NCI-H2196 treated with DMSO at 0.1 percent for 48 hours (cell line): ENCODE data around the gene CD8A.
"Not testable (repeated sequence)": the region's sequence is repeated elsewhere in the genome, so short reads cannot be mapped to it uniquely, and the experiment has no call there.

Source experiments
- DNase-seq: peaks from one replicate; lab custom pipeline; 2025; ENCODE audit not compliant: unreplicated experiment; lab: John Stamatoyannopoulos, UW

The CD8A gene

DNA sequence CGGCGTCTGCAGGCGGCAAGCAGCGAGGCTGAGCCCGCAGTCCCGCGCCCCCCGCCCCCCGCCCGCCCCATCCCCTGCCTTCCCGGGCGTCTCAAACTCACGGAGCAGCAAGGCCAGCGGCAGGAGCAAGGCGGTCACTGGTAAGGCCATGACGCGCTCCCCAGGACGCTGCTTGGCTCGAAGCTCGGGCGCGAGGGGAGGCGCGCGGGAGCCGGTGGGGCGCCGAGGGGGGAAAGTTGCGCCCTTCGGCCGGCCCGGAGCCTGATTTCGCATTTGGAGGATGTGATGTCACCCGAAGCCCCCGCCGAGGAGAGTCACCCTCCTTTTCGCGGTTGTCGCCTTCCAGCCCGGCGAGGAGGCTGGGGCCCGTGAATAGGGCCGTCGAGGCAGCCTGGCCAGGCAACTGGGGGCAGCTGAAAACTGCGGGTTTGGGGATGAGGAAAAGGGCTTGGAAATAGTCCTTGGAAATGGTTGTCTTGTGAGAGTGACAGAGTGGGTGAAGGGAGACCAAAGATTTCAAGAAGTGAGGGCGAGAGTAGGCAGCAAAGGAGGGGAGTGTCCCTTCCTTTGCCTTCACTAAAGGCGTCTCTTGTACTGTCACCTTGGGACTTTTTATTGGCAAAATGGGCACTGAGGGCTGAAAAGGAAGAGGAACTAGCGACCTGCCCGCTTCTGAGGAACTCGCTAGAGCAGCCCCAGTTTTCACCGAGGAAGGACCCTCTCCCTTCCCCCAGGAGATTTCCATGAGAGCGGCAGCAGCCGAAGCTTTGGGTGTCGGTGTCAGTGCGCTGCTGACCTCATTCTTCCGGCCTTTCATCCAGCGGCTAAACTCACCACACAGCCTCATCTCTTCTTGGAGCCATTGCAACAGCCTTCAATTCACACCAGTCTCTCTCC lies at the start of gene CD8A:
Gene CD8A, minus strand, starts transcription at position 238 of the 897 bp plus-strand sequence. Its CDS starts 88 bp downstream, at position 150.
- DNase-seq: no peak

DNA sequence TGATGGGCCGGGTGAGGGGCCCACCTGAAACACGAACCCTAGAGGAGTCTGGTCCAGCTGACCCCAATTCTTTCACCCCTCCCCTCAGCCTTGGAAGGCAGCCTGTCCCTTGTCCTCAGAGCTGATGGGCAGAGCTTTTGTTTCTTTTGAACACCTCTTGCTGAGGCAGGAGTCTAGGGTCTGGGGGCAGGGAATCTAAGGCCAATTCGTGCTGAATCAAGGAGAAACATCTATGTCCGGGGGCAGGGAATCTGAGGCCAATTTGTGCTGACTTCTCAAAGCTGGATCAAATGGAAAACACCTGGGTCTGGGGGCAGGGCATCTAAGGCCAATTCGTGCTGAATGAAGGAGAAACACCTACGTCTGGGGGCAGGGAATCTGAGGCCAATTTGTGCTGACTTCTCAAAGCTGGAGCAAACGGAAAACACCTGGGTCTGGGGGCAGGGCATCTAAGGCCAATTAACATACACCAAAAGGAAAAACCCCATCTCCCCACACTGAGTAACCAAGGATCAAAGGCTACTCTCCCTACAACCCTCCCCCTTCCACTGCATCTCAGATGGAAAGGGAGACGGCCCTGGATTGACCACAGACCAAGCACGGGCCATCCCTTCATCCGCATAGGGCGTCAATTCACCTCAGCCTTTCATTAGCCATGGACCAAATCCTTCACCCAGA lies 49.3 kb upstream of the CD8A start:
- not testable (repeated sequence) for DNase-seq

DNA sequence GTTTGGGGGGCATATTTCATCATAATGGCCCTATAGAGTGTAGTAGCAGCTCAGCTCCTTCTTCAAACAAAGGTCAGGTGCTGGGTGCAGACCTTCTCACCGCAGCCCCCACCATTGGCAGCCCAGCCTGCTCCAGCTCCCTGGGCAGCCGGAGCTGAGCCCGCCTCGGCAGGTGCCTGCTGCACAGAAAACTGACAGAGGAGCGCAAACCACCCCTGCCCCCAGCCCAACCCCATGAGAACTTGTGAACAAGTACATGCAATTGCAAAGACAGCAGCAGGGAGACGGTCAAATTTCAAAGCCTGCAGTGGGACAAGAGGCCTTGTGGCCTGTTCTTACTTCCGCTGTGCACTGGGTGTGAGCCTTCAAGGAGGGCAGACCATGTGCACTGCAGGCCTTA lies 48.7 kb upstream of the CD8A start:
- DNase-seq: not testable (repeated sequence)

DNA sequence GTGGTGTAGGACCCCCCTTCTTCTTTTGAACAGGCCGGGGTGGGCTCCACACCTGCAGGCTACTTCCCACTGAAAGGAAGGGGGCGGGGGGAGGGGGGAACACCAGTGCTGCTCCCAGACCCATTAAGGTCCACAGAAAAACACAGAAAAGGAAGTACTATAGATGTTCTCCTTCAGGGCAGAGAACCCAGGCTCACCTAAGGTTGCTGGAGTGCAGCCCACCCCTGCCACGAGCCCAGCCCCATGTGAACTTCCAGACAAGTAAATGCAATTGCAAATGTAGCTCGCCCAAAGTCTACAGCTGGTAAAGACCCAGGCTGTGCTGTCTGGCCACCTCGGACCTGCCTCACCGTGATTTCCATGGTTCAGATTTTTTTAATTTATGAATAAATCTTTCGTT lies 47.0 kb upstream of the CD8A start:
- DNase-seq: not testable (repeated sequence)

DNA sequence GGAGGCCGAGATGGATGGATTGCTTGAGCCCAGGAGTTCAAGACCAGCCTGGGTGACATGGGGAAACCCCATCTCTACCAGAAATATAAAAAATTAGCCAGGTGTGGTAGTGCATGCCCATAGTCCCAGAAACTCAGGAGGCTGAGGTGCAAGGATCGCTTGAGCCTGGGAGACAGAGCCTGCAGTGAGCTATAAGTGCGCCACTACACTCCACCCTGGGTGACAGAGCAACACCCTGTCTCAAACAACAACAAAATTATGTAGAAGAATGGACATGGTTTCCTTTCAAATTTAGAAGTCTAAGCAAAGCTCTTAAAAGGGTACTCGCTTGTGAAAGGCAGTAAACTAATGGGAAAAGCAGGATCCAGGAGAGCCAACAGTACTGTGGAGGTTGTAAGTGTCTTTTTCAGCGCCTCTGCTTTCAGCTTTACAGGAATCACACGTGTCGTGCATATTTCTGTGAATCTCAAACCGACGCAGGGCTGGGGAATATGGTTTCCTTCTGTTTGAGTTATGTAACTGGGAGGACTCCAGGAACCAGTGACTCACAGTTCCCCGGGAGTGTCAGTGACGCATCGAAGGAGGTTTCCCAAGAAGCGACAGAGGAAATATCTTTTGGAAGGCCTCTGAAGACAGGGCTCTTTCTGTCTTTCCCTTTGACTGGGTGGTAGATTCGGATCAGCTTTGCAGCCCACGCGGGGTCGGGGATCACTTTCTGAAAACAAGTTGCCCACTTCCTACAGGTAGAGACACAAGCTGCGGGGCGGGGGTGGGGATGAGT lies 46.4 kb upstream of the CD8A start:
- not testable (repeated sequence) for DNase-seq

DNA sequence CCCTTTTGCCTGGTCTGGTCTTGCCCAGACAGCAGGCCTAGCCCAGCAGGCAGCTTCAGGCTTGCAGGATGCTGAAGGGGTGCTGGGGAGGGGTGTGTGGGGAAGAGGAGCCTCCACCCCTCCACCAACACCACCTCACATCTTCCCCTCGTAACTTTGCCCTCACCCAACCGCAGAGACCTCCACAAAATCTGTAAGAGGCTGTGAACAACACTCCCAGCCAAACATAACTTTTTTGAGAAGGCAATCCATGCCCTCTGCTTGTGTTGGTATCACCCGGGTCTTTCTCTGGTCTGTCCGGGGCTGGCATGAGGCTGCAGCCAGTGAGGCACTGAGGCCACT lies 44.8 kb upstream of the CD8A start:
- DNase-seq: not testable (repeated sequence)

DNA sequence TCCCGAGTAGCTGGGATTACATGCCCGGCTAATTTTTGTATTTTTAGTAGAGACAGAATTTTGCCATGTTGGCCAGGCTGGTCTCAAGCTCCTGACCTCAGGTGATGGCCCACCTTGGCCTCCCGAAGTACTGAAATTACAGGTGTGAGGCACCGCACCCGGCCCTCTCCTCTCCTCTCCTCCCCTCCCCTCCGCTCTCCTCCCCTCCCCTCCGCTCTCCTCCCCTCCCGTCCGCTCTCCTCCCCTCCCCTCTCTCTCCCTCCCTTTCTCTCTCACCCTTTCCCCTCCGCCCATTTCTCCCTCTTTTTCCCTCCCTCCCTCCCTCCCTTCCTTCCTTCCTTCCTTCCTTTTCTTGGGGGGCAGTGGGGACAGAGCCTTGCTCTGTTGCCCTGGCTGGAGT lies 42.6 kb upstream of the CD8A start:
- no peak for DNase-seq

DNA sequence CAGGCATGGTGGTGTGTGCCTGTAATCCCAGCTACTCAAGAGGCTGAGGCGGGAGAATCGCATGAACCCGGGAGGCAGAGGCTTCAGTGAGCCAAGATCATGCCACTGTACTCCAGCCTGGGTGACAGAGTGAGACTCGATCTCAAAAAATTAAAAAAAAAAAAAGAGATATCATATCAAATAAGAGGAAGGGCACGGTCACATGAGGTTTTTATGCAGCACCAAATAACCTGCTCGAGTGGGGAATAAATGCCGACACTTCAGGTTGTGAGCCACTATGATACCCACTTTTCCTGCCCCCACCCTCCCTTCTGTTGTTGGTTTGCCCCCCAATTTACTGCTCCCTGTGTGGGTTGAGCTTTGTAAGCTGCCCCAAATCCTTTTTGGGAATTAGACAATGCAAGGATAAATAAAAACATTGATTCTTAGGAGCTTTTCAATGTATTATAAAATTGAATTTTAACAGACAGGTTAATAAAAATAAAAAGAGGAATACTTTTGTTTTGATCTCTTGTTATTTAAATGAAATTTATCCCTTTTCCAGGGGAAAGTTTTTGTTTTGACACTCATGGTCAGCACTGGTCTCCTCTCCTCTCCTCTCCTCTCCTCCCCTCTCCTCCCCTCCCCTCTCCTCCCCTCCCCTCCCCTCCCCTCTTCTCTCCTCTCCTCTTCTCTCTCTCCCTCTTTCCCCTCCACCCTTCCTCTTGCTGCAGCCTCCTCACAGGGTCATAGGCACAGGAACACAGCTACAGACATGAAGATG lies 41.8 kb upstream of the CD8A start:
- DNase-seq: no peak

DNA sequence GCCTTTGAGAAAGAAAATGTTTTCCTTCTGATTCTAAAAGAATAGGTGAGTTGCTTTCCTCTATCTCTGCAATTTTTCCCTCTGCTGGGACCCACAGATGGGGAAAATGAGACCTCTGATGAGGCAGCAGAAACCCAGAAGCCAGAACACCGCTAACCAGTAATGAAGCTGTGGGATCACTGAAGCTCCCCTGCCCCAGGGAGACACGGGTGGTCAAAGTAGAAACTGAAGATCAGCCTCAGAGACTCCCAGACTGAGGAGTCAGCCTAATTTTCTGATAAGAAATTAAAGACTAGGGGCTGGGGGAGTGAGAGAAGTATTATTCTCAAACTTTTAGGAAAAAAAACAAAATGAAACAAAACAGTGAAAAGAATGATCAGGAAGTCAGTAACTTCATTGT lies 40.8 kb upstream of the CD8A start:
- no peak for DNase-seq

DNA sequence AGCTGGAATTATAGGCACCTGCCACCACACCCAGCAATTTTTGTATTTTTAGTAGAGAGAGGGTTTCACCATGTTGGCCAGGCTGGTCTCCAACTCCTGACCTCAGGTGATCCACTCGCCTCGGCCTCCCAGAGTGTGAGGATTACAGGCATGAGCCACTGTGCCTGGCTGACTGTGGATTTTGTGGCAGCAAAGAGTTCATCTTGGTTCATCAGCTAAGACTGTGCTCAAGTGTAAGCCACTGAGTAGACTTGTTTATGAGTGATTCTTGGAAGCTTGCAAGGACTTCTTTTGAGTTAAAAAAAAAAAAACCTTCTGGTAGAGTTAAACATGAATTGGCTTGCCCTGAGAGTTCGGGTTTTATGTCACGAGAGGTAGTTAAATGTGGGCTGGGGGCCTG lies 36.2 kb upstream of the CD8A start:
- DNase-seq: no peak

DNA sequence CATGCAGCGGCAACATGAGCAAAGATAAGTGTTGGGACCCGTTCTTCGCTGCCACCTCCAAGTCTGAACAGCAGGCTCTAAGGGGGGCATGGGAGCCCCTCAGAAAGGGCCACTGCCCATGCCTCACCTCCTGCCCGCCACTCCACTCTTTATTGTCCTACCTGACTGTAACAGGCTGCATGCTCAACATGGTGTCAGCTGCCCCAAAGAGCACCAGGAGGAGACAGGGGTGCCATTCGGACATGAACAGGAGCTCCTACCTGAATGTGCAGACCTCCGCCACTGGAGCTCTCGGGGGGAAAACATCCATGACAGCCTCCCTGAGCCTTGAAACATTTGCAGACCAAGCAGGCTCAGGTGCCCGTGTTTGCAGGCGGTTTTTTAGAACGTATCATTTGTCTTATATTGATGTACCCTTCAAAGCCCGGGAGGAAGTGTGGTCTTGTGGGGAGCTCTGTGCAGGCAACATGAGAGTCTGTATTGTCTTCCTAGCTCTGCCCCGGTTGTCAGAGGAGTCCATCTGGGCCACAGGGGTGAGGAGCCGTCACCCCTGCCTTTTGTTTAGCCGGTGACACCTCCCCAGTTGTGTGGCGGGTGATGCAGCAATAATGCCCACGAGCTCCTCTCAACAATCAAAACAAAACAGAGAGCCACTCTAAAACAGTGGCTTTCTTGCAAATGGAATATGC lies 35.1 kb upstream of the CD8A start:
- no peak for DNase-seq

DNA sequence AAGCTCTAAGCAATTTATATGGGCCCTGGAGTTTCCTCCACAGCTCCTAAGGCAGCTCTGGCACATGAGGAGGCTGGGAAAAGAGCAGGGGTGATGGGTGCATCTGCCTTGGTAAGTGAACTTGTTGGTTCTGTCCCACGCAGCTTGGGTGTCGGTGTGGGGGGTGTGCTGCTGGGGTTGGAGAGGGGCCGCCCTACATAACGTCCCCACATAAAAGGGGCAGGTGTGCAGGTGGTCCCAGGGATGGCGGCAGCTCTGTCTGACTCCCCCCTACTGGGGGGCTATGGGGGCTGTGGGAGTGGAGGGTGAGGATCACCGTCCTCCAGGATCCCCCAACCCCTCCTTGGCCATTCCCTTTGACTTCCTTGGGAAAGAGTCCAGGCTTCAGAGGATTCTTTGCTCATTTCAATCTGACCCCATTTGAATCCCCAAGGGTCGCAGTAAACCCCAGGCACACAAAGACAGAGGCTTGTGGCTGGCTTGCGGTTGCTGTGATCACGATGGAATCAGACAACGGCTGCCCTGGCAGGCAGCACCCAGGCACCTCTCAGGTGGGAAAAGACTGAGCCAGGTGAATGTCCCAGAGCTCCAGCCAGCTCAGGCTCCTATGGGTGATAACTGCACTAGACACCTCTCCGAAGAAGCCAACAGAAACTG lies 34.5 kb upstream of the CD8A start:
- no peak for DNase-seq

DNA sequence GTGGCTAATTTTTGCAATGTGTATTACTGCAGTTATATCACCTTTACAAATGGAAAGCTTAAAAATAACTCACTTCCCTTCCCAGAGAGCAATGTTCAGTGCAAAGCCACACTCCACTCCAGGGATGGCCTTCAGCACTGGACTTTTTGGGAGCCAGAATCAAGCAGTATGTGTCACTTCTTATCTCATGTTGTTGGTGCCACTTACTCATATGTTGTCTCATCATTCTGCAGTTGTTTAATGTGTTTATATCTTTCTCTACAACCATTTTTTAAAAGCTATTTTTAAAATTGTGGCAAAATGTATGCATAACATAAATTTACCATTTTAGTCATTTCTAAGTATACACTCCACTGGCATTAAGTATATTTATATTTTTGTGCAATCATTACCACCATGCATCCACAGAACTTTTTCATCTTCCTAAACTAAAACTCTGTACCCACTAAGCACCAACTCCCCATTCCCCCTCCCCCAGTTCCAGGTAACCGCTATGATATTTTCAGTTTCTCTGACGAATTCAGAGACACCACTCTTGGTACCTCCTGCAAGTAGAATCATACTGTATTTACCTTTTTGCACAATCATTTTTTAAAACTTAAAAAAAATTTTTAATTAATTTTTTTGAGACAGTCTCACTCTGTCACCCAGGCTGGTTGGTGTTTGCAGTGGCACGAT lies 32.1 kb upstream of the CD8A start:
- no peak for DNase-seq

DNA sequence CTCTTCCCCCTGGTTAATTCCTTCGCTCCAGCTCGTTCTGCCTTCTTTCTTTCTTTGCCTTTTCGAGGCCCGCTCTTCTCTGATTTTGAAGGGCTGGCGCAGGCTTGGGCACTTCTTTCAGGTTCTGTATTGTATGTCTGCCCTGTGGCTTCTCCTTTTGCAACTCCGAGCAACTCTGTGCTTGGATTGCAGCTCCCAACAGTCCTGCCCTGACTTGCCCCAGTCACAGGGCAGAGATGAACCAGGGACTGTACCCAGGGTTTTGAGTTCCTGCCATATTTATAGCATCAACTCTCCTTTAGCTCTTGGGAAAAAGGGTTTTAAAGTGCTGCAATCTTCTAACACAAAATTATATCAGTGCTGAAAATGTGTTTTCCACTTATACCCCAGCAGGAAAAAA lies 31.1 kb upstream of the CD8A start:
- no peak for DNase-seq

DNA sequence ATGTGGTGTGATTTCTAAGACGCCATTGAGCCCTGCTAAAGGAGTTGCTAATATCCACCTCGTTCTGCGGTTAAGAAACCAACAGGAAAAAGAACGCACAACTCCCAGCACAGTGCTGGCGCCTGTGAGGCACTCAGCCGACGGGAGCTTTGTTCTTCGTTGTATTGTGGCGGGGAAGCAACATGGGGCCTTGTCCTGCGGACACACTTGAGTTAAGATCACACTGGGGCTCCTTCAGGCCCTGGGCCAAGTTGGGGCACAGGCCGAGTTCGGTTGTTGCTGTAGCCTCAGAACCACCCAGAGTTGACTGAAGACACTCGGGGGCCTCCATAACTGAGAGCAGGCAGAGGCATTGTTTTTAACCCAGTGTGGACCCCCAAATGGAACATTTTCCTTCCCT lies 30.6 kb upstream of the CD8A start:
- no peak for DNase-seq

DNA sequence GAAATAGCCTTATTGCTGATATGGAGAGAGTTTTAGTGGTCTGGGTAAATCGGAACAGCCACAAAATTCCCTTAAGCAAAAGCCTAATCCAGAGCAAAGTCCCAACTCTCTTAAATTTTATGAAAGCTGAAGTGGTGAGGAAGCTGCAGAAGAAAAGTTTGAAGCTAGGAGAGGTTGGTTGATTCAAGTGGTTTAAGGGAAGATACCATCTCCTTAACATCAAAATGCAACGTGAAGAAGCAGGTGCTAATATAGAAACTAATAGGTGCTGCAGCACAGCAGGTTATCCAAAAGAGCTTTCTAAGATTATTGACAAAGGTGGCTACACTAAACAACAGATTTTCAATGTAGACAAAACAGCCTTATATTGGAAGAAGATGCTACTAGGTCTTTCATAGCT lies 28.2 kb upstream of the CD8A start:
- no peak for DNase-seq

DNA sequence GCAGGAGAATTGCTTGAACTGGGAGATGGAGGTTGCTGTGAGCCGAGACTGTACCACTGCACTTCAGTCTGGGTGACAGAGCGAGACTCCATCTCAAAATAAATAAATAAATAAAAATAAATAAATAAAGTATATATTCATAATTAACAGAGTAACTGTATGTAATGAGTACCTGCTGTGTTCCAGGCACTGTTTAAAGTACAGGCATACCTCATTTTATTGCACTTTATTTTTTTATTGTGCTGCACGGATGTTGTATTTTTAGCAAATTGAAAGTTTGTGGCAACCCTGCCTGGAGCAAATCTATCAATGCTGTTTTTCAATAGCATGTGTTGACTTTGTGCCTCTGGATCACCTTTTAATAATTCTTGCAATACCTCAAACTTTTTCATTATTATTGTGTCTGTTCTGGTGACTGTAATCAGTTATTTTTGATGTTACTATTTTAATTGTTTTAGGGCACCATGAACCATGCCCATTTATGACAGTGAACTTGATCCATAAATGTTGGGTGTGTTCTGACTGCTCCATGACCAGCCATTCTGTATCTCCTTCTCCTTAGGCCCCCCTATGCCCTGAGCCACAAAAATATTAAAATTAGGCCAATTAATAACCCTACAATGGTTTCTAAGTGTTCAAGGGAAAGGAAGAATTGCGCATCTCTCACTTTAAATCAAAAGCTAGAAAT lies 27.5 kb upstream of the CD8A start:
- DNase-seq: no peak

DNA sequence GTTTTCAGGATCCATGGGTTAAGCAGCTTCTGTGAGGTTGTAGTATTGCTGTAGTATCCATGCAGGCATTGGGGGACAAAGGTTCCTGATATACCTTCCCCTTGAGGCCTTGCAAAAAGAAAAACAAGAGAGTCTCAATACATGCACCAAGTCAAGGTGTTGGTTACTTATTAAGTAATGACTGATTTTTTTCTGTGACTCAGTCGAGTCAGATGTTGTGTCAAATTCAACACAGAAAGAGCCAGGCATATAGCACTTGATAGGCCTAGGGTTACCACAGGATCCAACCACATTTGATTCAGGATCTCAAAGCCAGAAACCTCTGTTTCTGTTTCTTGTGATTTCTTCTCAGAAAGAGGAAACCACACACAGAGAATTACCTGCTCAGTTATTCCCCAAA lies 24.9 kb upstream of the CD8A start:
- no peak for DNase-seq
